Measurements from ENCODE around the gene FOXJ3.
"Not testable (repeated sequence)": the region's sequence is repeated elsewhere in the genome, so short reads cannot be mapped to it uniquely, and the experiment has no call there.

The FOXJ3 gene

DNA sequence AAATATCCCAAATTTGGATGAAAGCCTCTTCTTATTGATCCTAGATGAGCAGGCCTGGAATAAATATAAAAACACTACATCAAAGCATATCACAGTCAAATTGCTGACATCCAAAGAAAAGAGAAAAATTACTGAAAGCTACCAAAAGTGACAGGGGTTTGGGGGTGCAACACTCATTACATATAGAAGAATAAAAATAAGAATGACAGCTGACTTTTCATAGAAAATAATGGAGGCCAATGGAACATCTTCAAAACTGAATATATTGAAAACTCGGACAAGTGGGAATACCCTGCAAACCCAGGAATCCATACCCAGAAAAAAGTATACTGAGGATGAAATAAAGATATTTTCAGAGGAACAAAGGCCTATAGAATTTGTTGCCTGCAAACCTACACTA is 84.0 kb downstream of the FOXJ3 start:
- no peak for DNase-seq (ENCODE audit: low read depth)

DNA sequence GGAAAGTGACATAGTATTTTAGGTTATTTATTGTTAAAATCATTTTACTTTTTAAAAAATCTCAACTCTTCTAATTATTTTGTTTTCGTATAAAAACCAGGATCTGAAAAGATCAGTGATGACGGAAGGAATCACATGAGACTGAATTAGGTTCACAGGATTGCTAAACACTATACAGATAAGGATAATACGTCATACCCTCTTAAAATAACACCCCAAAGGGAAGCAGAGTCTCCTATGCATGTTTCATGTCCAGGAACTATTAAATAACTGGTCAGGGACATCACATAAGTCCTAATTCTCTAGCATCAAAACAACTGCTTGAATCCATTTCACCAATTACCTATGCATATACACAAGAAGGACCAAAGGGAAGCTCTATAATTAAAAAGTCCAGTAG is 84.9 kb downstream of the FOXJ3 start:
- DNase-seq (ENCODE audit: low read depth) = no peak

DNA sequence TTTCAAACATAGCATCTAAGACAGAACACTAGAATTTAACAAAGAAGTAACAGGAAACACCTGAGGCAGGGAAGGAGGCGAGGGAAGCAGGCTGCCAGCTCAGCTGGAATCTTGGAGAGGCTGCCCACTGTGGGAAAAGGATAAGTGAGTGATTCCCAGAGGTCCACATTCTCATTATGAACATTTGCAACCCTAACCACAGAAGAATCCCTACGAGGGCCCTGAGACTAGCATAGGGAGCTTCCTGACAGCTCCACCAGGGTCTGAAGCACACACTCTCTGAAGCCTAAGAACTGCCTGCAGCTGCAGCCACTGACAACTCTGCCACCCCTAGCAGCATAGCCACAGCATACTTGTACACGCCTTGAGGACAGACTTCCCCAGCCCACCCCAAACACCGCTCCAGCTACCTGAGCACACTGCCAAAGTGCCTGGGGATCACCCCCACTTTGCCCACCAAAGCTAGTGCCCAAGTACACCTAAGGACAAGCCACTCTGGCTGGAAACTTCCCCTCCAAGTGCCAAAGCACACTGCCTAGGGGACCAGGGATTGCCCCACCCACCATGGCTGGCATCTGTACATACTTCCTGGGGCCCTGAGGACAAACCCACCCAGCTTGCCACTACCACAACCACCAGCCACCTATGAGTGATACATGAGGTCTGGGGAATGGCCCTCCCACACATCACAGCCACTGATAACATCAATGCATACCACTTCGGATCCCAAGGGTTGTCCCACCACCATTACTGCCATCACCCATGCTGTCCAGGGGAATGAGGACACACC is 93.9 kb downstream of the FOXJ3 start:
- DNase-seq (ENCODE audit: low read depth) = no peak

DNA sequence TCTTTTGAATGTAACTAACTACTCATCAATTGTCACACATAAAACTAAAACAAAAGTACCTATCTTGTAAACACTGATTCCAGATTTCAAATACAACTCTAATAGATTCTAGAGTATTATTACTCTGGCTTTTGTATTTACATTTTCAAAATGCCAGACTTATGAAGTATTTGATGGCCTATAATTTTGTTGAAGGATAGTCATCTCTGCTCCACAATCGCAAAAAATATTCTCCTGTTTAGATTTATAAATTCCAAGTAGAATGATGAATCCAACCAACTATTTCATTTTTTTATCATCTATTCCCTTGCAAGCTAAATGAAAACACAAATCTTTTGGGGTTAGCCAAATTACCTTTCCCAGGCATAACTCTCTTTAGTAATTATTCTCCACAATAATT is 95.5 kb downstream of the FOXJ3 start:
- no peak for DNase-seq (ENCODE audit: low read depth)

DNA sequence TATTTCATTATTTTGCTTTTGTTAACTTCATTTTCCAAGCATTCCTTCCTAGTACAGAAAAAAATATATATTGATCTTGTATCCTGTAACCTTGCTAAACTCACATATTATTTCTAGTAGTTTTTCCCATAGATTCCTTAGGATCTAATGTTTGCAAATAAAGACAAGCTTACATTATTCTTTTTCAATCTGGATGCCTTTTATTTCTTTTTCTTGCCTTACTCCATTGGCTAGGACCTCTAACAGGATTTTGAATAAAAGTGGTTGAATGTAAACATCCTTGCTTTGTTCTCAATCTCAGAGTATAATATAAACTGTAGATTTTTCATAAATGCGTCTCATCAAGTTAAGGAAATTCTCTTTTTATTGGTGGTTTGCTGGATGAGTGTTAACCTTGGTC is 96.0 kb downstream of the FOXJ3 start:
- no peak for DNase-seq (ENCODE audit: low read depth)

DNA sequence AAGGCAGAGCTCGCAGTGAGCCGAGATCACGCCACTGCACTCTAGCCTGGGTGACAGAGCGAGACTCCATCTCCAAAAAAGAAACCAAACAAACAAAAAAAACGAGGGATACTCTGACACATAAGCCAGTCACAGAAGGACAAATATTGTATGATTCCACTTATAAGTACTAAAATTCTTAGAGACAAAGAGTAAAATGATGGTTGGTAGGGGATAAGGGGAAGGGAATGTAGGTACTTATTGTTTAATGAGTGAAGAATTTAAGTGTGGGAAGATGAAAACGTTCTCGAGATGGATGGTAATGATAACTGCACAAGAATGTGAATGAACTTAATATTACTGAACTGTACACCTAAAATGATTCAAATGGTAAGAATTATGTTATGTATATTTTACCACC is 103.8 kb downstream of the FOXJ3 start:
- no peak for DNase-seq (ENCODE audit: low read depth)

DNA sequence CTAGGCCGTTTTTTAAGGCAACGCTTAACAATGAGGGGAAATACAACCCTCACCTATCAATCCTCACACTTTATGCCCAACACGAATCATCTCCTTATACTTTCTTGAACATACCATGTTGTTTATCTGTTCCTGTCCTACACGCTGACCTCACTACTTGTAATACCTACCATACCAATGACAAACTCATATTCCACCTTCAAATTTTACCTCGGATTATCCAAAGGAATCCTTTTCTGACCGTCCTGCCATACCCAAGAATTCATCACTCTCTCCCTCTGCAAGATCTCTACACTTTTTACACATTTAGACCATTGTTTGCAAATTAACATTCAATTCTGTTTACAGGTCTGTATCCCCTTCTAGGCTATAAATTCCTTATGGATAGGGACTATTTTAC is 106.1 kb downstream of the FOXJ3 start:
- DNase-seq (ENCODE audit: low read depth) = no peak

DNA sequence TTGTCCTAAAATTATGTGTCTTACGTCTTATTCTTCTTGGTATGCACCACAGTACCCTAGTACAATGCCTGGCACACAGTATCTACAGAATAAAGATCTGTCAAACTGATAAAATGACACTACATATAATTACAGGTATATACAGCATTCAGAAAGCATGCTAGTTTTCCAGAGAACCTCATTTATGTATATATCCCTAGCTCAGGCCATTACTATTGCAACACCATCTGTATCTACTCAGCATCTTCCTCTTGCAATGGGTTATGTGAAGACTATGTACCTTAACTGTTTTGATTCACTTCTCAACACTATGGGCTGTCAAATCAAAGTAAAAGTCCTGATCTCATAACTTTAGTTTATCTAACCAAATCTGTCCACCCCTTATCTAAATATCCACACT is 112.0 kb downstream of the FOXJ3 start:
- DNase-seq (ENCODE audit: low read depth) = no peak

DNA sequence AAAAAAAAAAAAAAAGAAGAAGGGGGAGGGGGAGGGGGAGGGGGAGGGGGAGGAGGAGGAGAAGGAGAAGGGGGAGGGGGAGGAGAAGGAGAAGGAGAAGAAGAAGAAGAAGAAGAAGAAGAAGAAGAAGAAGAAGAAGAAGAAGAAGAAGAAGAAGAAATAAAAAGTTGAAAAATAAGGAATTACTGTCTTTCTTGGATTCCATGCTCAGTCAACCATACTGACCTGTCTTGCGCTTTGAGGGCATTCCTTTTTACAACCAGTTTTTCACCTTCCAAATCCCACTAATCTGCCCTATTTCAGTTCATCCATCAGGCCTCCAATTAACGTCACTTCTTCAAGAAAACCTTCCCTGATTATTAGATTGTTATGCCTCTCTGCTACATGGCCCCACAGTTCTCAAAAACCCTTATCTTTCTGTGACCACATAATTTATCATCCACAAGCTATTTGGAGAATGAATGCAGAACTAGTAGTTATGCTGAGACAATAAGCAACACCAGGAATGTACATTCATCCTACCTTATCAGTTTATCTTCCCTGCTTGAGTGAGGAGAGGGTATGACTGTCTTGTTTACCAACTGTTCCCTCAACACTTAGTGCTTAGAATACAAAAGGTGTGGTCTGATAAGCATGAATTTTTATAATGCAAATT is 113.0 kb downstream of the FOXJ3 start:
- DNase-seq (ENCODE audit: low read depth) = peak; percentile 7

DNA sequence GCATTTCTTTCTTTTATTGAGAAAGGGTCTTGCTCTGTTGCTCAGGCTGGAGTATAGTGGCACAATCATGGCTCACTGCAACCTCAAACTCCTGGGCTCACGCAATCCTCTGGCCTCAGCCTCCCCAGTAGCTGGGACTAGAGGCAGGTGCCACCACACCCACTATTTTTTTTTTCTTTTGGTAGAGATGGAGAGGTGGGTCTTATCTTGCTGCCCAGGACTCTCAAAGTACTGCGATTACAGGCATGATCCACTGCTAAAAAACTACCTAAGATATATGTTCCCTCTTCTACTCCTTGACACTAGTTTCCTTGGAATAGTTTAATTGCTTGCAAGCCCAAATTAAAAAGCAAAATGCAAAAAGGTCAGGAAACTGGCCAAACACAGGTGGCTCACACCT is 113.6 kb downstream of the FOXJ3 start:
- no peak for DNase-seq (ENCODE audit: low read depth)

DNA sequence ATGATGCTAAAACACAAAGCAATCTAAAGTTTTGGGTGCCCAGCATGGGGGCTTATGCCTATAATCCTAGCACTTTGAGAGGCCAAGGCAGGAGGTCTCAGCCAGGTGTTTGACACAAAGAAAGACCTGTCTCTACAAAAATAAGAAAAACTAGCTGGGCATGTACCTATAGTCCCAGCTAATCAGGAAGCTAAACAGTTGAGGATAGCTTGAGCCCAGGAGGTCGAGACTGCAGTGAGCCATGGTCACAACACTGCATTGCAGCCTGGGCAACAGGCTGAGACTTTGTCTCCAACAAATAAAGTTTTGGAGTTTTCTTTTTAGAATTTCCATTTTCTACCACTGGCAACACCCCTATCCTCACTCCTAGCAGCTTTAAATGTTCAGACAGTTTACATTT is 115.4 kb downstream of the FOXJ3 start:
- DNase-seq (ENCODE audit: low read depth) = no peak

DNA sequence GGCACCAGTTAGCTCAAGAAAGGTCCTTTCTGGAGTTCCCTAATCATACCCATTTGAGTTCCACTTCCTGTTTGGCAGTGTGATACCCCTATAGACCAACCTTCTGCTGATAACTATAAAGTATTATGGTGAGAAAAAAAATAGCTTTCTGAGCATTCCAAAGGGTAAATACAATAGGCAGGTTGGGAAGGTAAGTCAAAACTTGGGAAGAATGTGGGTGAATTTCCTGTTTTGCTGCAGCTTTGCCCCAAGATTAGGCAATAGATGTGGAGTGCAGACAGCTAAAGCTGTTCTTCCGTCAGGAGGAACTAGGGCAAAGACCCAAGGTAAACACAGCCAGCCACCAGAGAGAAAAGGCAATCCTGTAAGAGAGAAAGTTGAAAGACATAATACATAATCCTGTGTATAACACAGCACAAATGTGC is 120.6 kb downstream of the FOXJ3 start:
- no peak for DNase-seq (ENCODE audit: low read depth)

DNA sequence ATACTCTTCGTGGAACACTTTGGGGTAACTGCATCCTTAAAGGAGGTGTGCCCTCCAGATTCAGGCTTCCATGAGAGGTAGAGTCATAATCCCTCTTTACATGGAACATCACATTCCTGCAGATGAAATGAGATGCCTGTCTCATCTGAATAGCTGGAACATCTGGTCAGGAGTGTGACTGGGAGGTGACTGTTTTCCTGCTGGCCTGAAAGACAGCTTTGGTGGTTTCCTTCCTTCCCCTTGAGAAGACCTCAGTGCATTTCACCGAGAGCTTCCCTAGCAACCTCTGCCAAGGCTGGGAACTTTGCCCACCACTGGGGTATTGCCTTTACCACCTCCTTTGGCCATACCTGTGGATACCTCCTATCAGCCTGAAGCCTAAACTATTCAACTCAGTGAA is 123.8 kb downstream of the FOXJ3 start:
- DNase-seq (ENCODE audit: low read depth) = no peak

DNA sequence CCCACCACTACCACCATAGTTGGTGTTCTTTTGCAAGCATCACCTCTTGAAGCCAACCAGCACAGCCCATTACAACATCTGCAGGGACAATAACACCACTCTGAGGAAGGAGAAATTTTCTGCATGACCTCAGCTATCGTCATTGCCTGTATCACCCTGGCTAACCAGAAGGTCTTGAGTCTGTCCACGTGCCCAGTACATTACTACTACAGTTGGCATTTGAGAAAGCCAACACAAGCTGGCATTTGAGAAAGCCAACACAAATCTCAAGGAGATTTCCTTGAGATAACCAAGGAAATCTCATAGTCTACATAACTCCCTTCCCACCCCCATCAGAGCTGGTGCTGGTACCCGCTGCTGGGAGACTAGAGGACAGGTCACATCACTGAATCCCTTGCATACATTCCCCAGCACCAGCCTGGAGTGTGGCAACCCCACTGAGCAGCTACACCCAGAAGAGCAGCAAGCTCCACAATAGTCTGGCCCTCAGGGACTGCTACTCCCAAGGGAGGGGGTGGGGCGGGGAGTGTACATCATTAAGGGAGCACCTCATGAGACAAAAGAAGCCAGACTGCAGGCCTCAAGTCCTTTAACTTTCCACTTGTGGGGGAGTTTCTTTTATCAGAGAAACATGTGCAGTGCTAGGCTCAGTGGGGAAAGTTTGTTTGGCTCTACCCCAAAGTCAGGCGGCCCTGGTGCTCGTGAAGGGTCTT is 124.5 kb downstream of the FOXJ3 start:
- DNase-seq (ENCODE audit: low read depth) = no peak

DNA sequence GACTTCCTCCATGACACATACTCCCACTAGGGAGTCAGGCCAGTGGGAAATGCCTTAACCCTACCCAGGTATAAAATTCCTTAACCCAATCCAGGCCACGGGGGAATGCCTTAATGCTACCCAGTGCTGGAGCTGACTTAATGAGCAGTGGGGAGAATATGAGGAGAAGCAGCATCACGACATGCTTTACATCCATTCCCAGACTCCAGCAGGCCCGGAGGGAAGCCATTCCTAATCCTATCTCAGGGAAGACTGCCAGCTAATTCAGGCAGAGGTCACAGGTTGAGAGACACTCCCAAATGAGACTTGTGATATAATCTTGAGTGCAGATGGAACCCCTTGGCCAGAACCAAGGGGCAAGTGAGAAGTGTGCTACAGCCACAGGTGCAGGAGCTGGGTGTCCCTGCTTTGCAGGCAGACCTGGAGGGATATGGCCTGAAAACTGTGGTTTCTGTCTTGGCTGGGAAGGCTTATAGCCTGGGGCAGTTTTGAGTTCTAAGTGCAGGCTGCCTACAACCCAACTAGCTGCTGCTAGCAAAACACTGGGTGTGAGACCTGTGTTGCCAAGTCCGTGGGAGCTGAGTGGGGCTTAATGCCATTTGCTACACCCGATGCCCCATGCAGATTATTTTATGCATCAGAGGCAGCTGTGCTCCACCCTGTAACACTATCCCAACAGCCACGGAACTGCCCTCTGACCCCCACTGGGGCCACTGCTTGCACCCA is 125.3 kb downstream of the FOXJ3 start:
- no peak for DNase-seq (ENCODE audit: low read depth)

DNA sequence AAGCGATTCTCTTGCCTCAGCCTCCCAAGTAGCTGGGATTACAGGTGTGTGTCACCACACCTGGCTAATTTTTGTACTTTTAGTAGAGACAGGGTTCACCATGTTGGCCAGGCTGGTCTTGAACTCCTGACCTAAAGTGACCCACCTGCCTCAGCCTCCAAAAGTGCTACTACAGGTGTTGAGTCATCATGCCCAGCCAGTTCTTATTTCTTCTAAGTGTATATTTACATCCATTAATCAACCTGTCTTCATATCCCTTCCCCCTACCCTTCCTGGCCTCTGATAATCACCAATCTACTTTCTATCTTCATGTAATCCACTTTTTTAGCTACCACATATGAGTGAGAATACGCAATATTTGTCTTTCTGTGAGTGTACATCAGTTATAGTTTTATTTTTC is 128.1 kb downstream of the FOXJ3 start:
- not testable (repeated sequence) for DNase-seq (ENCODE audit: low read depth)

DNA sequence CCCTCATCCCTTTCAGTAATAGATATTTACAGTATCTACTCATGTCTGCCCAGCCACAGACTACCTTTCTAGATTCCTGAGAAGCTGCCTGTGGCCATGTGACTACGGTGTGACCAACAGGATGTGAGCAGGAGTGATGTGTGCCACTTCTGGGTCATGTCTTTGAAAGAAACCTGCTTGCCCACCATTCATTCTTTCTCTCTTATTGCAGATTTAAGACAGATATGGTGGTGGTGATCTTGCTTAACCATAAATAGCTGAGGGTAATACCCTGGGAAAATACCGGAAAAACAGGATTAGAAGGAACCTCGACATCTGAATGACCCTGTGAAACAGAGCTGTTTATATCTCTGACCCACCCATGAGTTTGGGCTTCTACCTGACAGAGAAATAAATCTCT is 128.9 kb downstream of the FOXJ3 start:
- DNase-seq (ENCODE audit: low read depth) = no peak

DNA sequence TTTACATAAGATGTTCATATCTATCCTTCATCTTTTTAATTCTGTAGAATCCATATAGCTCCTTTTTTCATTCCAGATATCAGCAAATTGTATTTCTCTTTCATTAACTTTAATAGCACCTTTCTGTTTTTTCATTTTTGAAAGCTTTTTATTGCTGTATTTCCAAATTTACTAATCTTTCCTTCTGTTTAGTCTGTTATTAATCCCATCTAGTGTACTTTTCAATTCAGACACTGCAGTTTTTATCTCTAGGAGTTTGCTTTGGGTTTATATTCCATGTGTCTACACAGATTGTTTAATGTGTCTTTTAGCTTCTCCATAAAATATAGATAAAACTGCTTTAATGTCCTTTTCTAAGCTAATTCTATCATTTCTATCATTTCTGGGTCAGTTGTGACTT is 133.0 kb downstream of the FOXJ3 start:
- DNase-seq (ENCODE audit: low read depth) = no peak

DNA sequence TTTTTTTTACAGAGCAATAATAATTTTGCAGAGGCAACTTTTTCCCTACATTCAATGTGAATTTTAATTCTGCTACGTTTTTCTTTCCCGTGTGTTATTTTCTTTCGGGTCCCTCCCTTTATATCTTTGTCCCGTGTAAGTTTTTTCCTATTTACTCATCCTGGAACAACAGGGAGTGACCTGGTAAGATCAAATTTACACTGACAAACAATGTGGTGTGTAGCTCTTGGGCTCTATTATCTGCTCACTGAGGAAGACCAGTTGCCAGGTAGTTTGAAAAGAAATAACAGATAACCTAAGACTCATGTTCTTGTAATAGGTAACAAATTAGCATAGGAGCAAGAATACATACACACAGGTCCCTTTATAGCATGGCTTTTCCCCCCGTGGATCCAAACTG is 136.8 kb downstream of the FOXJ3 start:
- DNase-seq (ENCODE audit: low read depth) = no peak

DNA sequence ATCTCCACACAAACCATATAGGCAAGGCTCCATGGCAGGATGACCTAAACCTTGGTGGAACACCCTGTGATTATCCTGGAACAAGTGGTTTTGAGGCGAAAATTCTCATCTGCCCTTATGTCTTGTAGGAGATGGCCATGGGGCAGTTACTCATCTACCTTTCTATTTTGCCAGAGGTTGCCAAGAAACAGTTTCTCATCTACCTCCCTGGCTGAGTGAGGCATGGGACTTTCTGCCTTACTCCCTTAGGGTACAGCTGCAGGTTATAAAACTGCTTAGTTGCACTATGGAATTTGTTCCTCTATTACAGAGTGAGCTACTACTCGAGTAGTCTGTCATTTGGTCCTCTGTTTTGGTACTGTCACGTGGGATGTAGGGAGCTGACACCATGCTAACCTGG is 139.2 kb downstream of the FOXJ3 start:
- DNase-seq (ENCODE audit: low read depth) = no peak

DNA sequence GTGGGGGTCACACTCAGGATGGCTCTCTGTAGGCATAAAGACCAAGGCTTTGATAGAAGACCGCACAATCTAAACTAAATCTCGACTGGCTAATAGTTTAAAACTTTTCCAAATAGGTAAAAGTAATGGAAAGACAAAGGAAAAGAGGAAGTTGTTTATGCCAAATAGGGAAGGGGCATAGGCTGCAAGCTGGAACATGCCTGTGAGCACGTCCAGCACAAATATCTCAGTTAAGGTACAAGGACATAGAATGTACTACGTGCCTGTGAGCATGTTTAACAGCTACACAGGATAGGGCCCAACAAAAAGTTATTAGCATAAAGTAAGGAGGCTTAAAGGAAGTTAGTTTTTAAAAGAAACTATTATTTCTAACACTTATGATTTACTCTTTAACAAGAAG is 142.9 kb downstream of the FOXJ3 start:
- no peak for DNase-seq (ENCODE audit: low read depth)

DNA sequence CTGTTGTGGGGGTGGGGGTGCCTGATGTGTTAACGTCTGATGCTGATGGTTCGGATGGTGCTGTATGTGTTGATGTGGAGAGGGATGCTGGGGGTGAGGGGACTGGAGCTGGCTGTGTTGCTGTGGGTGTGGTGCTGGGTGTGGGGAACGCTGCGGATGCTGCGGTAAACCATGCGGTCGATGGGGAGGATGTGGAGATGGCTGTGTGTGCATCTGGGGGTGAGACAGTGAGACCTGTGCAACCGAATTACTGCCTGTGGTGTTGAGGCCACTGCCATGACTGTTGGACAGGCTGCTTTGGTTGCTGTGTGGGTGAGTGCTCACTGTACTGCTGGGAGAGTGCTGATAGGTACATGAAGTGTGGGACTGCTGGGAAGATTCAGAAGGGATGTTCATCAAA is 143.7 kb downstream of the FOXJ3 start:
- no peak for DNase-seq (ENCODE audit: low read depth)
